Measurements from ENCODE around the gene SKP1.
A peak's percentile ranks its signal among the peaks of the same experiment; 100 is the strongest.

SKP1 gene

GRCh38 chr5:134111741-134112647 is 64.8 kb downstream of the SKP1 start:
- no peak for DNase-seq

- DNase-seq, result peak; percentile 63
Measured at GRCh38 chr5:134110382-134110781, 66.4 kb downstream of the SKP1 start.

- DNase-seq, result no peak
Measured at GRCh38 chr5:134107779-134108178, 69.0 kb downstream of the SKP1 start.

- DNase-seq, result no peak
Measured at GRCh38 chr5:134106991-134107701, 69.6 kb downstream of the SKP1 start.

GRCh38 chr5:134103998-134104654 is 72.6 kb downstream of the SKP1 start:
- no peak for DNase-seq

- DNase-seq, result no peak
Measured at GRCh38 chr5:134103397-134103796, 73.4 kb downstream of the SKP1 start.

- DNase-seq, result no peak
Measured at GRCh38 chr5:134101686-134102439, 74.9 kb downstream of the SKP1 start.

- DNase-seq, result no peak
Measured at GRCh38 chr5:134100283-134101091, 76.3 kb downstream of the SKP1 start.

GRCh38 chr5:134099939-134100282 is 76.8 kb downstream of the SKP1 start:
- no peak for DNase-seq

- no peak for DNase-seq
Measured at GRCh38 chr5:134099288-134099872, 77.4 kb downstream of the SKP1 start.

All from NCI-H1105 treated with DMSO at 0.1 percent for 48 hours (cell line).